Uterus (tissue), 2 donors: Measurements from ENCODE around the gene FUBP1.

ENCODE experiments used
- POLR2A ChIP-seq, 2 donors: fragments of 450-650 bp; IDR thresholded peaks; one replicate each; pipeline ENCODE4 v1.6.1; 2016; ENCODE audit warnings: antibody characterized with exemption in 2 of 2, mild to moderate bottlenecking in 1 of 2, moderate library complexity in 1 of 2
- TF ChIP-seq, protein P1 (sequence below), 4 experiments: fragments of 200-600 bp in 2 of 4; fragments of 450-650 bp in 2 of 4; sonication (generic) in 2 of 4; IDR thresholded peaks; one replicate each; pipeline ENCODE4 v1.5.1; 2016 to 2019; ENCODE audit warnings: antibody characterized with exemption in 4 of 4, mild to moderate bottlenecking in 2 of 4, moderate library complexity in 1 of 4

GRCh38 chr1:77900687-77901293 is 78.1 kb downstream of the FUBP1 start:
- TF ChIP-seq, protein P1, sequence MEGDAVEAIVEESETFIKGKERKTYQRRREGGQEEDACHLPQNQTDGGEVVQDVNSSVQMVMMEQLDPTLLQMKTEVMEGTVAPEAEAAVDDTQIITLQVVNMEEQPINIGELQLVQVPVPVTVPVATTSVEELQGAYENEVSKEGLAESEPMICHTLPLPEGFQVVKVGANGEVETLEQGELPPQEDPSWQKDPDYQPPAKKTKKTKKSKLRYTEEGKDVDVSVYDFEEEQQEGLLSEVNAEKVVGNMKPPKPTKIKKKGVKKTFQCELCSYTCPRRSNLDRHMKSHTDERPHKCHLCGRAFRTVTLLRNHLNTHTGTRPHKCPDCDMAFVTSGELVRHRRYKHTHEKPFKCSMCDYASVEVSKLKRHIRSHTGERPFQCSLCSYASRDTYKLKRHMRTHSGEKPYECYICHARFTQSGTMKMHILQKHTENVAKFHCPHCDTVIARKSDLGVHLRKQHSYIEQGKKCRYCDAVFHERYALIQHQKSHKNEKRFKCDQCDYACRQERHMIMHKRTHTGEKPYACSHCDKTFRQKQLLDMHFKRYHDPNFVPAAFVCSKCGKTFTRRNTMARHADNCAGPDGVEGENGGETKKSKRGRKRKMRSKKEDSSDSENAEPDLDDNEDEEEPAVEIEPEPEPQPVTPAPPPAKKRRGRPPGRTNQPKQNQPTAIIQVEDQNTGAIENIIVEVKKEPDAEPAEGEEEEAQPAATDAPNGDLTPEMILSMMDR (IDR thresholded peaks at IDR 0.05), result peak; percentile 47 to 75 (median 68)
- no peak for TF ChIP-seq POLR2A (IDR thresholded peaks at IDR 0.05)
